ENCODE results near the gene RGS16. TPM values are rescaled to one million over a fixed set of nuclear protein-coding genes. Genes with fewer than 3 reads are reported as not detected.

Gene RGS16
- total RNA-seq, 1 donor from 2014 or later = 1.0 TPM

GRCh38 chr1:182561456-182561855 is 42.7 kb downstream of the RGS16 start:
- intact Hi-C loops (cut with DNase I) = no loop called here
- DNase-seq (no peak), ATAC-seq (ENCODE audit: poor library complexity) (no peak)

DNA sequence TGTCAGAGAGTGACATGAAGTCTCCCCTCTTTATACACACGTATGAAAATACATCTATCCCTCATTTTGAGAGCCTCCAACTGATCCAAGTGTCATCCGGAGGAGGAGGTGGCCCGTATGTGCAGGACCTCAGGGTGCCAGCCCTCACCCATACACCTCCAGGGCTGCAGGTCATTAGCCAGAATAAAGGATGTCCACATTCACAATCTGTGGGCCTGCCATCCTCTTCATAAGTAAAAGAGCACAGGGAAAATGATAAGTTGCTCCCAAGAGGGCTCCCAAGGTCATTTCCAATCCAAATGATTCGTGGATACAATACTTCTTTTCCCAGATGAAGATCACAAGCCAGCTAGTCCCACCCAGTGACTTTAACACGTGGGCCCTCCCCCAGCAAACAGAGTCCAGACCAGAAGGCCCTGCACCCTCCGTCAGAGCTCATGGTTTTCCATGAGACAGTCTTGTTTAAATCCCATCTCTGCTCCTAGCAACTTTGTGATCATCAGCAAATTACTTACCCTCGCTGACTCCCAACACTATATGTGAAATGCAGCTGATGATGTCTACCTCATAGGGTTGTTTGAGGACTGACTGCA is 43.7 kb downstream of the RGS16 start:
- DNase-seq = no peak
- intact Hi-C loops (cut with DNase I) = no loop called here
- ATAC-seq (ENCODE audit: poor library complexity) = no peak

GRCh38 chr1:182556279-182556678 is 47.9 kb downstream of the RGS16 start:
- ATAC-seq (ENCODE audit: poor library complexity) (no peak), DNase-seq (no peak)
- intact Hi-C loops (cut with DNase I) = no loop called here

GRCh38 chr1:182555493-182555892 is 48.7 kb downstream of the RGS16 start:
- no peak for DNase-seq
- intact Hi-C loops (cut with DNase I) = no loop called here
- no peak for ATAC-seq (ENCODE audit: poor library complexity)

DNA sequence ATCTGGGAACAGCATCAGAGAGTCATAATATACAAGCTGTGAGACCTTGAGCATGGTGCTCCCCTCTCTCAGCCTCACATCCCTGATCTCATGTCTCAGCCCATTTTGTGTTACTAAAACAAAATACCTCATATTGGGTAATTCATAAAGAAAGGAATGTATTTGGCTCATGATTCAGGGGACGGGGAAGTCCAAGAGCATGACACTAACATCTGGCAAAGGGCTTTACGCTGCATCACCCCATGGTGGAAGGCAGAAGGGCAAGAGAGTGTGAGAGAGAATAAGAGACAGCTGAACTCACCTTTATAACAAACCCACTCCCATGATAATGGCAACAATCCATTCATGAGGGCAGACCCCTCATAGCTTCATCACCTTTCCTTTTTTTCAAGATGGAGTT is 51.7 kb downstream of the RGS16 start:
- intact Hi-C loops (cut with DNase I) = no loop called here
- ATAC-seq (ENCODE audit: poor library complexity) (no peak), DNase-seq (no peak)

- no peak for DNase-seq
- intact Hi-C loops (cut with DNase I) = no loop called here
- no peak for ATAC-seq (ENCODE audit: poor library complexity)
Measured at GRCh38 chr1:182549811-182550210, 54.4 kb downstream of the RGS16 start.

GRCh38 chr1:182549346-182549745 is 54.8 kb downstream of the RGS16 start:
- ATAC-seq (ENCODE audit: poor library complexity) (no peak), DNase-seq (no peak)
- intact Hi-C loops (cut with DNase I) = no loop called here

Other genes starting within 250 kb of the RGS16 start
- 384 TPM for gene GLUL, start 212.6 kb downstream of the RGS16 start, total RNA-seq
- not detected for gene TEDDM1, start 203.7 kb downstream of the RGS16 start, total RNA-seq
- gene RGSL1, start 154.2 kb downstream of the RGS16 start, total RNA-seq = not detected
- gene RNASEL, start 15.1 kb downstream of the RGS16 start, total RNA-seq = 3.3 TPM
- not detected for gene RGS8, start 80.2 kb upstream of the RGS16 start, total RNA-seq
- 5.3 TPM for gene NPL, start 185.4 kb upstream of the RGS16 start, total RNA-seq
- gene DHX9, start 235.0 kb upstream of the RGS16 start, total RNA-seq = 54.9 TPM

Data from Right ventricle myocardium superior (tissue), 1 donor.